ENCODE measurements around the gene UBE2B.
"Not testable (repeated sequence)": the region's sequence is repeated elsewhere in the genome, so short reads cannot be mapped to it uniquely, and the experiment has no call there.

UBE2B gene

GRCh38 chr5:134398609-134399155, 27.3 kb downstream of the UBE2B start:
- no peak for DNase-seq (ENCODE audit: low spot score)

GRCh38 chr5:134403951-134404350, 32.6 kb downstream of the UBE2B start:
- DNase-seq (ENCODE audit: low spot score), result no peak

GRCh38 chr5:134406390-134406789, 35.0 kb downstream of the UBE2B start:
- no peak for DNase-seq (ENCODE audit: low spot score)

GRCh38 chr5:134409321-134409720, 38.0 kb downstream of the UBE2B start:
- no peak for DNase-seq (ENCODE audit: low spot score)

GRCh38 chr5:134410822-134411221, 39.5 kb downstream of the UBE2B start:
- no peak for DNase-seq (ENCODE audit: low spot score)

GRCh38 chr5:134411228-134411545, 39.8 kb downstream of the UBE2B start:
- DNase-seq (ENCODE audit: low spot score), result no peak

GRCh38 chr5:134411546-134412266, 40.3 kb downstream of the UBE2B start, which contains the start of gene CDKN2AIPNL:
TSS of gene CDKN2AIPNL (minus strand) at chr5:134411881. CDS start at chr5:134411854, 27 bp downstream.
- peak; percentile 89 for DNase-seq (ENCODE audit: low spot score)

GRCh38 chr5:134413046-134413445, 41.7 kb downstream of the UBE2B start:
- DNase-seq (ENCODE audit: low spot score), result no peak

GRCh38 chr5:134417707-134418106, 46.3 kb downstream of the UBE2B start:
- DNase-seq (ENCODE audit: low spot score), result no peak

GRCh38 chr5:134418958-134419357, 47.6 kb downstream of the UBE2B start:
- no peak for DNase-seq (ENCODE audit: low spot score)

- no peak for DNase-seq (ENCODE audit: low spot score)
These were observed 49.0 kb downstream of the UBE2B start for GRCh38 chr5:134420343-134420742.

GRCh38 chr5:134421038-134421437, 49.7 kb downstream of the UBE2B start:
- not testable (repeated sequence) for DNase-seq (ENCODE audit: low spot score)

GRCh38 chr5:134422791-134423365, 51.5 kb downstream of the UBE2B start:
- no peak for DNase-seq (ENCODE audit: low spot score)

GRCh38 chr5:134423376-134423775, 52.0 kb downstream of the UBE2B start:
- no peak for DNase-seq (ENCODE audit: low spot score)

- DNase-seq (ENCODE audit: low spot score), result no peak
These were observed 55.0 kb downstream of the UBE2B start for GRCh38 chr5:134426361-134426760.

GRCh38 chr5:134427540-134428041, 56.2 kb downstream of the UBE2B start:
- DNase-seq (ENCODE audit: low spot score), result no peak

GRCh38 chr5:134430001-134430569, 58.7 kb downstream of the UBE2B start:
- DNase-seq (ENCODE audit: low spot score), result no peak

- DNase-seq (ENCODE audit: low spot score), result no peak
These were observed 60.8 kb downstream of the UBE2B start for GRCh38 chr5:134432174-134432573.

- peak; percentile 74 for DNase-seq (ENCODE audit: low spot score)
These were observed 61.4 kb downstream of the UBE2B start for GRCh38 chr5:134432677-134433359.

GRCh38 chr5:134435560-134435959, 64.2 kb downstream of the UBE2B start:
- DNase-seq (ENCODE audit: low spot score), result no peak

GRCh38 chr5:134436523-134437339, 65.4 kb downstream of the UBE2B start:
- DNase-seq (ENCODE audit: low spot score), result peak; percentile 66
